Raji (cell line): ENCODE results near the gene AHNAK2.

ENCODE experiments used
- POLR2A ChIP-seq: IDR thresholded peaks from 2 replicates; pipeline ENCODE4 v1.6.1; 2011; ENCODE audit warnings: low read depth, low read length, control low read depth; ENCODE audit not compliant: insufficient read depth

Gene AHNAK2

GRCh38 chr14:104928391-104929133 is 49.6 kb downstream of the AHNAK2 start:
- TF ChIP-seq POLR2A, result no peak

- no peak for TF ChIP-seq POLR2A
Measured at GRCh38 chr14:104927901-104928300, 50.3 kb downstream of the AHNAK2 start.

GRCh38 chr14:104927432-104927816 is 50.8 kb downstream of the AHNAK2 start:
- TF ChIP-seq POLR2A, result no peak

GRCh38 chr14:104926619-104927431 is 51.3 kb downstream of the AHNAK2 start:
- TF ChIP-seq POLR2A, result peak; percentile 29; the same call in 1 of the 2 replicates

GRCh38 chr14:104925855-104926609 is 52.1 kb downstream of the AHNAK2 start:
- TF ChIP-seq POLR2A, result no peak

GRCh38 chr14:104925214-104925854 is 52.8 kb downstream of the AHNAK2 start:
- no peak for TF ChIP-seq POLR2A

GRCh38 chr14:104924421-104925213 is 53.6 kb downstream of the AHNAK2 start, which contains the start of gene PLD4:
Gene PLD4 (plus strand): TSS chr14:104924879. CDS start chr14:104927141, 2,262 bp downstream.
- peak; percentile 28; the same call in 1 of the 2 replicates for TF ChIP-seq POLR2A

GRCh38 chr14:104923640-104924420 is 54.3 kb downstream of the AHNAK2 start:
- no peak for TF ChIP-seq POLR2A

- TF ChIP-seq POLR2A, result no peak
Measured at GRCh38 chr14:104919993-104920315, 58.2 kb downstream of the AHNAK2 start.

- no peak for TF ChIP-seq POLR2A
Measured at GRCh38 chr14:104917993-104918392, 60.2 kb downstream of the AHNAK2 start.

GRCh38 chr14:104917116-104917515 is 61.1 kb downstream of the AHNAK2 start:
- no peak for TF ChIP-seq POLR2A

GRCh38 chr14:104913435-104913834 is 64.7 kb downstream of the AHNAK2 start:
- TF ChIP-seq POLR2A, result no peak

GRCh38 chr14:104912053-104912452 is 66.1 kb downstream of the AHNAK2 start:
- no peak for TF ChIP-seq POLR2A
